GM12892 (cell line): ENCODE measurements around the gene HIGD1C.

Source experiments
- POLR2A ChIP-seq: IDR thresholded peaks from 2 replicates; pipeline ENCODE4 v1.6.1; 2011; ENCODE audit warnings: low read depth, low read length, control low read depth
- POLR2AphosphoS5 ChIP-seq: IDR thresholded peaks from 2 replicates; pipeline ENCODE4 v1.6.1; 2011; ENCODE audit warnings: low read depth, low read length, control low read depth

DNA sequence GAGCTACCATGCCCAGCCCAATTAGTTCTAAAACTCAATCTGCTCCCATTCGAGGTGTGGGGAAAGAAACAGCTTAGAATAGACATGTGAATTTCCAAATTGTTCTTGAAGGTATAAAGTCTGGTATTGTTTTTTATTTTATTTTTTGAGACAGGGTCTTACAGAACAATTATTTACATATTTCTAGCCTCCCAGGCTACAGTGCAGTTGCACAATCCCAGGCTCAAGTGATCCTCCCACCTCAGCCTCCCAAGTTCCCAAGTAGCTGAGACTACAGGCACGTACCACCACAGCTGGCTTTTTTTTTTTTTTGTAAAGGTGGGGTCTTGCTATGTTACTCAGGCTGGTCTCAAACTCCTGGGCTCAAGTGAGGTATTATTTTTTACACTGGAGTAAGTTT lies 67.6 kb downstream of the HIGD1C start:
- TF ChIP-seq POLR2AphosphoS5 (no peak), POLR2A (no peak)
